ENCODE data around the gene CCNT1. TPM values are rescaled to one million over a fixed set of nuclear protein-coding genes. Genes with fewer than 3 reads are reported as not detected.

Gene CCNT1
- total RNA-seq, 1 experiment from 2014 or later = 36.0 TPM

DNA sequence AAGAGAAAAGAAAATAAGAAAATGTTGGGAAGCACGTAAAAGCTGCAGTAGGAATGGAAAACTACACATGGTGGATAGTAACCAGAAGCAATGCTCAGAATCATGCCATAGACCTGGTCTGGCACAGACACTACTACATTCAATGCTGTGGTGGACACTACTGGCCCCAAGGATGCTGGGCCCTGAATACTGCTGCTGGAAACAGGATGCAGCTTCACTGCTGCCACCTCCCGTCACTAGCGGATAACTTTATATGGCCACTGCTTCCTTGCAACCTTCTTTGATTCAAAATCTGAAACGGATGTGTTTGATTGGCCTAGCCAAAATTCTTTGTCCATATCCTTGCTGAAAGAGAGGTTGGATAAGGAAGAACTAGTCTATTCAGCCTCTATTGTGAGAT lies 41.7 kb upstream of the CCNT1 start:
- no peaks in the 10 kb centered on the region for H3K27me3 Mint-ChIP-seq (ENCODE audit: unreplicated experiment)
- H3K4me1 Mint-ChIP-seq (ENCODE audit: low read depth, unreplicated experiment) = peaks cover 11% of the 10 kb centered on the region
- no peaks in the 10 kb centered on the region for H3K9me3 Mint-ChIP-seq (ENCODE audit: low read depth, unreplicated experiment)
- intact Hi-C loops (cut with micrococcal nuclease; ENCODE audit: unreplicated experiment) = no loop called here
- no peak for DNase-seq
- BruUV-seq (replicated peaks) = no TSS peak
- no peaks in the 10 kb centered on the region for H3K36me3 Mint-ChIP-seq (ENCODE audit: insufficient read depth, unreplicated experiment)
- no peak overlapping the region for H3K4me3 Mint-ChIP-seq (ENCODE audit: low read depth, unreplicated experiment)
- TF ChIP-seq, protein P1, sequence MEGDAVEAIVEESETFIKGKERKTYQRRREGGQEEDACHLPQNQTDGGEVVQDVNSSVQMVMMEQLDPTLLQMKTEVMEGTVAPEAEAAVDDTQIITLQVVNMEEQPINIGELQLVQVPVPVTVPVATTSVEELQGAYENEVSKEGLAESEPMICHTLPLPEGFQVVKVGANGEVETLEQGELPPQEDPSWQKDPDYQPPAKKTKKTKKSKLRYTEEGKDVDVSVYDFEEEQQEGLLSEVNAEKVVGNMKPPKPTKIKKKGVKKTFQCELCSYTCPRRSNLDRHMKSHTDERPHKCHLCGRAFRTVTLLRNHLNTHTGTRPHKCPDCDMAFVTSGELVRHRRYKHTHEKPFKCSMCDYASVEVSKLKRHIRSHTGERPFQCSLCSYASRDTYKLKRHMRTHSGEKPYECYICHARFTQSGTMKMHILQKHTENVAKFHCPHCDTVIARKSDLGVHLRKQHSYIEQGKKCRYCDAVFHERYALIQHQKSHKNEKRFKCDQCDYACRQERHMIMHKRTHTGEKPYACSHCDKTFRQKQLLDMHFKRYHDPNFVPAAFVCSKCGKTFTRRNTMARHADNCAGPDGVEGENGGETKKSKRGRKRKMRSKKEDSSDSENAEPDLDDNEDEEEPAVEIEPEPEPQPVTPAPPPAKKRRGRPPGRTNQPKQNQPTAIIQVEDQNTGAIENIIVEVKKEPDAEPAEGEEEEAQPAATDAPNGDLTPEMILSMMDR (IDR thresholded peaks at IDR 0.05; ENCODE audit: unreplicated experiment) = no peak
- H3K27ac Mint-ChIP-seq (ENCODE audit: unreplicated experiment) = no peak overlapping the region
- CTCF ChIA-PET = interaction anchor here (1.0 kb wide), 1 partner anchor 31 kb away, joined by 5 read pairs; the partner anchor contains the start of gene ADCY6

GRCh38 chr12:48750769-48751356 lies 34.4 kb upstream of the CCNT1 start:
- Mint-ChIP-seq H3K9me3 (ENCODE audit: low read depth, unreplicated experiment) (no peaks in the 10 kb centered on the region), H3K4me1 (ENCODE audit: low read depth, unreplicated experiment) (peaks cover 8% of the 10 kb centered on the region), H3K4me3 (ENCODE audit: low read depth, unreplicated experiment) (no peak overlapping the region), H3K36me3 (ENCODE audit: insufficient read depth, unreplicated experiment) (no peaks in the 10 kb centered on the region), H3K27me3 (ENCODE audit: unreplicated experiment) (peaks cover 16% of the 10 kb centered on the region), H3K27ac (ENCODE audit: unreplicated experiment) (no peak overlapping the region)
- no TSS peak for BruUV-seq (replicated peaks)
- CTCF ChIA-PET = no interaction called here
- TF ChIP-seq, protein P1 (IDR thresholded peaks at IDR 0.05; ENCODE audit: unreplicated experiment) = no peak
- intact Hi-C loops (cut with micrococcal nuclease; ENCODE audit: unreplicated experiment) = no loop called here
- no peak for DNase-seq

- DNase-seq = no peak
- H3K4me3 Mint-ChIP-seq (ENCODE audit: low read depth, unreplicated experiment) = no peak overlapping the region
- BruUV-seq (replicated peaks) = no TSS peak
- peaks cover 8% of the 10 kb centered on the region for H3K4me1 Mint-ChIP-seq (ENCODE audit: low read depth, unreplicated experiment)
- CTCF ChIA-PET = no interaction called here
- H3K27ac Mint-ChIP-seq (ENCODE audit: unreplicated experiment) = no peak overlapping the region
- intact Hi-C loops (cut with micrococcal nuclease; ENCODE audit: unreplicated experiment) = no loop called here
- no peaks in the 10 kb centered on the region for H3K36me3 Mint-ChIP-seq (ENCODE audit: insufficient read depth, unreplicated experiment)
- H3K9me3 Mint-ChIP-seq (ENCODE audit: low read depth, unreplicated experiment) = no peaks in the 10 kb centered on the region
- peaks cover 16% of the 10 kb centered on the region for H3K27me3 Mint-ChIP-seq (ENCODE audit: unreplicated experiment)
- TF ChIP-seq, protein P1 (IDR thresholded peaks at IDR 0.05; ENCODE audit: unreplicated experiment) = no peak
These were observed 33.7 kb upstream of the CCNT1 start for GRCh38 chr12:48750215-48750614.

DNA sequence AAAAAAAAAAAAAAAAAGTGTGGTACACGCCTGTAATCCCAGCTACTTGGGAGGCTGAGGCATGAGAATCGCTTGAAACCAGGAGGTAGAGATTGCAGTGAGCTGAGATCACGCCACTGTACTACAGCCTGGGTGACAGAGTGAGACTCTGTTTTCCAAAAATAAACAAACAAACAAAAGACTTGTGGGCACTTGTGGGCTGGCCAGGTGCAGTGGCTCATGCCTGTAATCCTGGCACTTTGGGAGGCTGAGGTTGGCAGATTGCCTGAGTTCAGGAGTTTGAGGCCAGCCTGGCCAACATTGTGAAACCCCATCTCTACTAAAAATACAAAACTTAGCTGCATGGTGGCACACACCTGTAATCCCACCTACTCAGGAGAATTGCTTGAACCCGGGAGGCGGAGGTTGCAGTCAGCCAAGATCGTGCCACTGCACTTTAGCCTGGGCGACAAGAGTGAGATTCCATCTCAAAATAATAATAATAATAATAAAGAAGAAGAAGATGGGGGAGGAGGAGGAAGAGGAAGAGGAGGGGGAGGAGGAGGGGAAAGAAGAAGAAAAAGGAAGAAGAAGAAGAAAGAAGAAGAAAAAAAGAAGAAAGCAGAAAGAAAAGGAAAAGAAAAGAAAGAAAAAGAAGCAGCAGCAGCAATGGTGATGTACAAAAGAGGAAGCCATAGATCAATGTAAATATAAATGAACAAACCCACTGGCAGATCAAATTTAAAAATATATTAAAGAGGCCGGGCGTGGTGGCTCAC lies 27.9 kb upstream of the CCNT1 start:
- no peak for DNase-seq
- no peaks in the 10 kb centered on the region for H3K9me3 Mint-ChIP-seq (ENCODE audit: low read depth, unreplicated experiment)
- peaks cover 30% of the 10 kb centered on the region for H3K27me3 Mint-ChIP-seq (ENCODE audit: unreplicated experiment)
- no peak overlapping the region for H3K4me3 Mint-ChIP-seq (ENCODE audit: low read depth, unreplicated experiment)
- no peak overlapping the region for H3K27ac Mint-ChIP-seq (ENCODE audit: unreplicated experiment)
- CTCF ChIA-PET = interaction anchor here (0.6 to 1.1 kb wide), 3 partner anchors 9 to 184 kb away, joined by 3 to 4 read pairs (median 3); no protein-coding TSS in a partner anchor
- TF ChIP-seq, protein P1 (IDR thresholded peaks at IDR 0.05; ENCODE audit: unreplicated experiment) = no peak
- intact Hi-C loops (cut with micrococcal nuclease; ENCODE audit: unreplicated experiment) = no loop called here
- BruUV-seq (replicated peaks) = no TSS peak
- H3K36me3 Mint-ChIP-seq (ENCODE audit: insufficient read depth, unreplicated experiment) = no peaks in the 10 kb centered on the region
- H3K4me1 Mint-ChIP-seq (ENCODE audit: low read depth, unreplicated experiment) = no peaks in the 10 kb centered on the region

All from Calu3 (cell line).